Stimulated activated CD8-positive, alpha-beta memory T cell treated with anti-CD3 and anti-CD28 coated beads, Interleukin-15, amount 100 ng/mL, for 4 hours (primary cell): ENCODE results near the gene MILR1.

ENCODE experiments used
- DNase-seq, 2 donors: peaks; one replicate each; pipeline ENCODE4 v3.0.0-alpha.2; 2020; ENCODE audit warnings: low read depth in 2 of 2

The MILR1 gene

DNA sequence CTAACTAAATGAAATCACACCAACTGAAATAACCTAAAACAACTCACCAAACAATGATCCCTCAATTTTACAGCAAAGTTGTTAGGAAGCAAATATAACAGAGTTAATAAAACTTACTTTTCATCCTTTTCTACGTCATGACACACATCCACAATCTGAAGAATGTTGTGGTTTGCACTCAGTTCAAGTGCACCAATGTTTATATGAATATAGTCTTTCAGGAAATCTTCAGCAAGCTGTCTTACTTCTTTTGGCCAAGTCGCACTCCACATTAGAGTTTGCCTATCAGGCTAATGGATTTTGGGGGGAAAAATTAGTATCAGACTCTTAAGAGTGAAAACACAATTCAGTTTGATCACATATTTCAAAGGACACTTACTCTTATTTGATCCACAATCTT lies 53.9 kb downstream of the MILR1 start:
- no peak for DNase-seq

DNA sequence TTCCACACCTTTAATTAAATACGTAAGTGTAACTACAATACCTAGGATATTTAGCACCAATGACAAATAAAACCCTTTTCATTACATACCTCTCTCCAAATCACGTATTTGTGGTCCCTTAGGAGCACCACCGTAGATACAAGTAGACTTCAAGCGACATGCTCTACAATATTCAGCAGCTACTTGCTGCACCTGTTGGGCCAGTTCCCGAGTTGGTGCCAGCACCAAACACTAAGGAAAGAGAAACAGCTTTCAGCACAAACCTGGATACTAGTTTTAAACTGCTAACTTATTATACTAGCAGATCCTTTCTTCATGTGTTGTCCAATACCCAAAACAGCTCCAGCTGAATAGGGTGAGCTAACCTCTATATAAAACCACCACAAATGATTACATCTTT lies 54.4 kb downstream of the MILR1 start:
- DNase-seq = no peak

DNA sequence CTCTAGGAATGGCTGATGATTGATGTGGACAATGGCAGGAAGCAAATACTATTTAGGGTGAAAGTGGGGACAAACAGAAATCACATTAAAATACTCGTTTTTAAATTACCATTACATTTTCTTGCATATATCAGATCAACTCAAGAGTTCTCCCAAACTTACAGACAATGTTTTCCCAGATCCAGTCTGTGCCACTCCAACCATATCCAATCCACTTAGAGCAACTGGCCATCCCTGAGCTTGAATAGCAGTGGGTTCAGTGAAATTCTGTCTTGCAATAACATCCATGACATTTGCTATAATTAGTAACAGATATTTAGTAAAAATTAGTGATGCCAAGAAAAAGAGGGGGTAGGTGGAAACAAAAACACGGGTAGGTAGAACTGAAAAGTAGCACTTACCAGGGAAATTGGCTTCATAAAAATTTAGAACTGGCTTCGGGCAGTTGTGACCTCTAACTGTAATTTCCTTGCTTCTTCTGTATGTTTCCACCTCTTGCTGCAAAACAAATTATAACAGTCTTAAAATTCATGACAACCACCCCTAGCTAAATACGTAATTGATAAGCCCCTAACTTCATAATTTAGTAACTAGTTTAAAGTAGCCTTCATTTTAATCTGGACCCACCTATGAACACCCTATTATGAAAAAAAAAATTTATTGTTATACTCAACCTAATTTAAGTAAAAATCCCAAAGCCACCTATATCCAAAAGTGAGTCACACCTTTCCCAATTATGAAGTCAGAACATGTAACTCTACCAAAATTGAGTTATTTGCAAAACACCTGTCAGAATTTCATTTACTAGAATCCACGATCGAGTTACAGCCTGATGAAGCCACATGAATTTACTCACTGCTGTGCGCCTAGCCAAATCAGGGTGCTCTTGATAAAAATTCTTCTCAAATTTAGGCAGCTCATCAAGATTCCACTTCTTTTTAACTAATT lies 55.2 kb downstream of the MILR1 start:
- no peak for DNase-seq

DNA sequence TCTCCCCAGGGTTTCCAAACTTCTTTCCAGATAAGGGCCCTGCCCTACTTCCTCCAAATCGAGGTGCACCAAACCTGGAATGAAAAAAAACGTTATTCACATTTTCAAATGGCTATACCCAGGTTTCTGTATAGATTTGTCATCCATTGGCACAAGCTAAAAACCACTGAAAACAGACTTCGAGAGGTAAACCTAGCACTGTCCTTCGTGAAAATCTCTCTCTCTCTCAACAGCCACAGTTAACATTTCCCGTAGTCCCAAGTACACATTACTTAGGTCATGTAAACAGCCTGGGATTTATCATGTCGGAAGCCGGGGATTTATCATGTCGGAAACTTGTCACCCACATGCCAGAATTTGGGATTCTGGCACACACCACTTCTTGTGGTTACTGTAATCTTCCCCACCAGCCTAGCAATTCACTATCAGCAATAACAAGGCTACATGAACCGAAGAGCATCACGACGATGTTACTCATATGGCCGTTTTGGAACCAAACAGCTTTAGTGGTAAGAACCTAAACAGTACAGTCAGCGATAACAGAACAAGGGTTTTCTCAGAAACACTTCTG lies 55.9 kb downstream of the MILR1 start:
- no peak for DNase-seq

DNA sequence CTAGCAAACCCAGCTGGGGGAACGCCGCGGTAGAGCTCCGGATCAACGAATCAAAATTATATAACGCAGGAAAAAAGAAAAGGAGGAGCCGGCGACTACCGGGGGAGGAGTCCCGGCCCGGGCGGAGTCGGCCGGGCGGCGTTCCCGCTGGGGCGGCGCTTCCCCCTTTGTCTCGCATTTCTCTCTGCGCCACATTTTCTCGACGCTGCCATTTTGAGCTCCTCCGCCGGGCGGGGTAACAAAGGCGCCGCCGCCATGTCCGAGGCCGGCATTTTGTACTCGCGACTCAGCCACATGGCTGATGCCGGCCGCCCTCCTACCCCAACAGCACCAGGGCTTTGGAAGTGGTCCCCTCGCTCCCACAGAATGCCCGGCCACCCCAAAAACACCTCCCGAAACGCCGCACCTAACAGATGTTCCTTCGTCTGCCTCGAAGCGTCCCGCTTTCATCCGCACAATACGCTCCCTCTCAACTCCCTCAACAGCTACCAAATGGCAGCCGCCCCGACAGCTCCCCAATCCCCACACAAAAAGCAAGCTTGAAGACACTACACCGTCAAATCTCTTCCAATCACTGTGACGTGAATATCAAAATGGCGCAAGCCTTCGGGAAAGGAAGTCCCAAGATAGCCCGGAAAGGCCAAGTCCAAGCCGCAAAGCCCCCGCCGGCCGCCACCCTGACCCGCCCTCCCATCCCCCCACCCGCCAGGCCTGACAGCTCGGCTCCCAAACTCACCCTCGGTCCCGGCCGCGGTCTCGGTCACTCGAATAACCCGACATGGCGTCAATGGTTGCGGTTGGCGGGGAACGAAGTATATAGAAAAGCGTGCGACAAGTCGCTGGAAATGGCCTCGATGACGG lies 56.7 kb downstream of the MILR1 start:
- peak; percentile 68 to 69 for DNase-seq

DNA sequence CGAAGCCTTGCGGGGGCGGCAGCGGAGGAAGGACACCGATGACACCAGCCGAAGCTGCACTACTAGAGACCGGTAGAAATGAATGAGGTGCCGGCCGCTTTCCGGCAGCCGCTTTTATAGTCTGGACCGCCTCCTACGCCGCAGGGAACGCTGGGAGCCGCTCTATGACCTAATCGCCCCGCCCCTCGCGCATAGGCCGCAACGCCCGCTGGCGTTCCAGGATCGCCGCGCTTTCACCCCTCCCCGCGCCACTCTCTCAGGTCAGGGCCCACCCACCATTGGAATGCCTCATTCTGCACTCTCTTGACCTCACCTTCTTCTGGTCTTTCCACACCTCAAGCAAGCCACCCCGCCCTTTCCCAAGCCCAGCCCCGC lies 57.3 kb downstream of the MILR1 start, which contains the start of gene DDX5:
Gene DDX5, minus strand, starts transcription at position 89 of the 375 bp plus-strand sequence. CDS start 170 bp downstream, outside the sequence.
- DNase-seq = peak; percentile 95 to 96

DNA sequence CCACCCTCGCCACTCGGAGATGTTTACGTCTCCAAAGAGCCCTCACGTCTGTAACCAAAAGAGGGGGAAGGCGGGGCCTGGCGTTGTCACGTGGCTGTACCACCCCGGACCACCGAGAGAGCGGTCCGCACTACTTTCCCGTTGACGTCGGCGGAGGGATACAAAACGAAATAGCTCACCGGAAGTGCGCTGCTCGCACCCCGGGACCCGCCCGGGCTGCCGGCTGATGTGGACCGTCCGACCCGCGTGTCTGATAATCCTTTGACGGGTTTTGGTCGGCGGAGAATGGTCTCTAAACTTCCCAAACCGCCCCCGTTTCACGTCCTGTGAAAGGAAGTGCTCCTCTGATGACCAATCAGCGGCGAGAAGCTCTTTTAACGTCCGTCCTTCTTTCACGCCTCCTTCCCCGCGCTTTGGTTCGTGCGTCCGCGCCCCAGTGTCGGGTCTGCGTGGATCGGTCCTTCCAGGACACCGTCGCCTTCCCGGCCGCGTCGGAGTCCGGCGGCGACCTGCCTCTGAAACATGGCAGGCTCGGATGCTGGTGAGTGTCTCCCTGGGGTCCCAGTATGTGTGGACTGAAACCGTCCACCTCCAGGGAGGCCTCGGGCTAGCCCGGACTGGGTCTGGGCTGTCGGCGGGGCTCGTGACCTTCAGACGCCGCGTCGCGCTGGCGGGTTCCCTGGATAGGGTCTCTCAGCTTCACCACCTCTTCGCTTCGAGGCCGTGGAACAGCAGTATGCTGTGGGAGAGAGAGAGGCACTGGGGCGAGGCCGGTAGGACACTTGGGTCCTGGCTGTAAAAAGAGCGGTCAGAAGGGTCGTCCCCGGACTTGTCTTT lies 57.9 kb downstream of the MILR1 start, which contains the start of gene CEP95:
Gene CEP95, plus strand, starts transcription at position 402 of the 837 bp plus-strand sequence. Its CDS starts 121 bp downstream, at position 523.
- DNase-seq = peak; percentile 90 to 95

DNA sequence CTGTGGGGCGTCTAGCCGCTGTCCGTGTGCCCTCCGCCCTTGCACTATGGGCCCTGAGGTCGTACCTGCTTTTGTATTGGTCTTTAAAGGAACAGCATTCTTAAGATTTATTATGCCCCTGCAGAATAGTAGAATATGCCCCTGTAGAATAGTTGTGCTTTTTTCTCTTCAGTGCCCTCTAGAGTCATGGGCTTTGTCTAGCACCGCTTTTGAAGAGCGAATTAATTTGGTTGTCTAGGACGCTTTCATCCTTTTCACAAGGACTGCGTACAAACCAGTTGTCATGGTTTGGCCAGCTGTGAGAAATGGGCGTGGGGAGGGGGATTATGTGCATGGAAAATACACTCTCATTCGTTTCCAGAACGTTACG lies 58.5 kb downstream of the MILR1 start:
- DNase-seq = no peak

DNA sequence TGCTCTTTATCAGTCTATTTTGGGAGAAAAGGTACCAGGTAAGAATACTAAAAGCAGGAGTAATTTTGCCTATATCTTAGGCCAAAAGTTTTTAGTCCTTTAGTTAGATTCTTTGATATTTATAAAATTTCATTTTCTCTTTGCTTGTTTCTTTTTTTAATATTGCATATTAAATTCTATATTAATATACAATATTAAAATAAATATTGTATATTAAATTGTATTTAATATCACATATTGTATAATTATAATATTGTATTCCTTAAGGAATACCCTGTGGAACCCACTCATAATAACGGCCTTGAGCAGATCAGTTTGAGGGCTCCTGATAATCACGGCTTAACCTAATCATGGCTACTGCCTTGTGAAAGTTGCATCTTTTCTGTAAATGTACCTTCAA lies 59.8 kb downstream of the MILR1 start:
- DNase-seq = no peak

DNA sequence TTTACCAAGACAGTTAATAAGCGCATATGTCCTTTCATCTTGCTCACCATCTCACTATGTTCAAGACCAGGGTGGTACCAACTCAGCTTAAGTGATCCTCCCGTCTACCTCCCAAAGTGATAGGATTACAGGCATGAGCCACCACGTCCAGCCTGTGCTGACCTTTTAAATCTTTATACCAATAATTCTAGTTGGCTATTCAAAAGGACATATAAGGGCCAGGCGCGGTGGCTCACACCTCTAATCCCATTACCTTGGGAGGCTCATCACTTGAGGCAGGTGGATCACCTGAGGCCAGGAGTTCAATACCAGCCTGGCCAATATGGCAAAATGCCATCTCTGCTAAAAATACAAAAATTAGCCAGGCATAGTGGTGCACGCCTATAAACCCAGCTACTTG lies 60.3 kb downstream of the MILR1 start:
- DNase-seq = no peak

DNA sequence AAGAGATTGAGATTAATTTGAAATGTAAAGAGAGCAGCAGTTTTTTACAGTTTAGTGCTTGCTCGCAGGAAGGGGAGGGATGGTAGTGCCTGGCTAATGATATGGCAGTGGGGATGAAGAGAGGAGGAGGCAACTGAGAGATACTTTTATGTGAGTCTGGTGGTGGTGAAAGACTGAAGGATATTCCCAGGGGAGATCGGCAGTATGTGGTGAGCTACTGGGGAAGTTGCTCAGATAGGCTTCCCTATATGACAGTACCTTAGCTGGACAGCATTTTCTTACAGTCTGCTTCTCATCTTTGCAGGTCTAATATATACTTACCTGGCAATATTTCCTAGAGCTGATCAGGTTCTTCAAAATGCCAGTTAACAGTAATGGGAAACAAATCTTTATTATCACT lies 66.5 kb downstream of the MILR1 start:
- no peak for DNase-seq

DNA sequence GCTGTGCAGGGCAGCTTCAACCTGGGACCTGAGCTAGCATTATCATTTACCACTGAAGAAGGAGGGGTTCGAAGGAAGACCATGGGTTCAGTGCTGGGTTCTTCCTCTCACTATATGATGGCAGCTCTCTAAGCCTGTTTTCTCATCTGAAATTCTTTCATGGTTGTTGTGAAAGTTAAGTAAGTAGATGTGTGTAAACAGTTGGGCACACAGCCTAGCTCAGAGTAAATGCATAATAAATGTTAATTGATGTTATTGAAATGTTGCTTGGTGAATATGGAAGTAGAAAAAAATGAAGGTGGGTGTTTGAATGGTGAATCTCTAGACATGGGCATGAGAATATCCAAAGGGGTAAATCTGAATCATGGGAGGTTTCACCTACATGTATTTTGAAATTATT lies 66.9 kb downstream of the MILR1 start:
- no peak for DNase-seq
